IMR-90 (cell line): Measurements from ENCODE around the gene INPPL1. TPM values are rescaled to one million over a fixed set of nuclear protein-coding genes. Genes with fewer than 3 reads are reported as not detected.

Experiments used
- ATAC-seq: fragments of 200-7000 bp; cut with Tn5 transposase; 2 replicates; pipeline ENCODE4 v1.9.1; 2020; ENCODE audit warnings: low read depth, mild to moderate bottlenecking, moderate library complexity
- BruUV-seq: library from RNA; stranded (reverse); fragments of 400-500 nt; replicated peaks from 2 replicates; lab custom pipeline; 2021; lab: Mats Ljungman, UMichigan
- CTCF ChIA-PET: fragments of 300-600 bp; formaldehyde crosslinking; extraction: SDS; loops from one replicate; lab custom pipeline; 2021; ENCODE audit warnings: antibody characterized with exemption; lab: Yijun Ruan, JAX
- POLR2A ChIA-PET: fragments of 300-600 bp; sonication (Branson Sonifier 250); formaldehyde crosslinking; loops from one replicate; lab custom pipeline; 2022; ENCODE audit warnings: antibody characterized with exemption; ENCODE audit not compliant: unreplicated experiment; lab: Charles Lee
- DNase-seq: peaks from one replicate; pipeline ENCODE4 v3.0.0; 2013
- H2AFZ ChIP-seq: replicated peaks from 2 replicates; pipeline ENCODE3; 2013; ENCODE audit warnings: low read length, mild to moderate bottlenecking; ENCODE audit not compliant: poor library complexity
- H2AK5ac ChIP-seq: 2 replicates; pipeline ENCODE4 v1.6.1; 2013; ENCODE audit warnings: low read depth, low read length, inconsistent platforms
- H2AK9ac ChIP-seq: replicated peaks from 2 replicates; pipeline ENCODE3; 2013; ENCODE audit warnings: mild to moderate bottlenecking, low read depth, low read length, moderate library complexity; ENCODE audit not compliant: poor library complexity
- H2BK120ac ChIP-seq: 2 replicates; pipeline ENCODE4 v1.6.1; 2013; ENCODE audit warnings: low read depth, low read length, inconsistent platforms
- H2BK15ac ChIP-seq: 3 replicates; pipeline ENCODE4 v1.6.1; 2013; ENCODE audit warnings: low read depth, low read length, inconsistent platforms
- H2BK20ac ChIP-seq: 2 replicates; pipeline ENCODE4 v1.6.1; 2013; ENCODE audit warnings: low read depth, mild to moderate bottlenecking, inconsistent platforms, low read length, moderate library complexity
- H2BK5ac ChIP-seq: 2 replicates; pipeline ENCODE4 v1.6.1; 2013; ENCODE audit warnings: mild to moderate bottlenecking, low read depth, low read length, inconsistent platforms; ENCODE audit not compliant: poor library complexity, severe bottlenecking
- H3K14ac ChIP-seq: replicated peaks from 2 replicates; pipeline ENCODE4 v1.6.1; 2013; ENCODE audit warnings: low read depth, low read length, inconsistent platforms
- H3K18ac ChIP-seq: 2 replicates; pipeline ENCODE4 v1.6.1; 2013; ENCODE audit warnings: low read depth, low read length, control low read depth
- H3K23ac ChIP-seq: 2 replicates; pipeline ENCODE4 v1.6.1; 2013; ENCODE audit warnings: low read depth, low read length, inconsistent platforms
- H3K27ac ChIP-seq: 2 replicates; pipeline ENCODE4 v1.5.1; 2013; ENCODE audit warnings: mild to moderate bottlenecking, control low read depth, low read length; ENCODE audit not compliant: insufficient read depth
- H3K27me3 ChIP-seq: 2 replicates; pipeline ENCODE4 v1.6.1; 2013; ENCODE audit warnings: low read length; ENCODE audit not compliant: control insufficient read depth, insufficient read depth
- H3K36me3 ChIP-seq: 2 replicates; pipeline ENCODE4 v1.6.1; 2013; ENCODE audit warnings: low read length, mixed read lengths; ENCODE audit not compliant: control insufficient read depth, insufficient read depth
- H3K4ac ChIP-seq: 2 replicates; pipeline ENCODE4 v1.6.1; 2013; ENCODE audit warnings: low read depth, low read length, inconsistent platforms
- H3K4me1 ChIP-seq: 2 replicates; pipeline ENCODE4 v1.6.1; 2013; ENCODE audit warnings: low read length, mixed read lengths; ENCODE audit not compliant: control insufficient read depth, insufficient read depth
- H3K4me2 ChIP-seq: 2 replicates; pipeline ENCODE4 v1.6.1; 2013; ENCODE audit warnings: low read depth, mild to moderate bottlenecking, control low read depth, low read length, moderate library complexity
- H3K4me3 ChIP-seq: 2 replicates; pipeline ENCODE4 v1.5.1; 2013; ENCODE audit warnings: low read depth, mild to moderate bottlenecking, control low read depth, low read length, moderate library complexity; ENCODE audit not compliant: insufficient read depth
- H3K56ac ChIP-seq: 2 replicates; pipeline ENCODE4 v1.6.1; 2013; ENCODE audit warnings: low read length, inconsistent platforms; ENCODE audit not compliant: insufficient read depth; ENCODE audit errors: extremely low read depth
- H3K79me1 ChIP-seq, 2 experiments: 2 replicates each; pipeline ENCODE4 v1.6.1; 2013; ENCODE audit warnings: low read length in 2 of 2, inconsistent platforms in 1 of 2, low read depth in 1 of 2
- H3K9ac ChIP-seq: 2 replicates; pipeline ENCODE4 v1.6.1; 2013; ENCODE audit warnings: low read depth, low read length, control low read depth
- H3K9me1 ChIP-seq: 2 replicates; pipeline ENCODE4 v1.6.1; 2013; ENCODE audit warnings: low read length, inconsistent platforms; ENCODE audit not compliant: insufficient read depth
- H3K9me3 ChIP-seq: 2 replicates; pipeline ENCODE4 v1.6.1; 2013; ENCODE audit warnings: low read length; ENCODE audit not compliant: control insufficient read depth, insufficient read depth
- H4K20me1 ChIP-seq: 2 replicates; pipeline ENCODE4 v1.6.1; 2013; ENCODE audit warnings: low read length, inconsistent platforms; ENCODE audit not compliant: insufficient read depth
- H4K5ac ChIP-seq: 2 replicates; pipeline ENCODE4 v1.6.1; 2013; ENCODE audit warnings: mild to moderate bottlenecking, low read depth, low read length, control low read depth
- H4K8ac ChIP-seq, 2 experiments: 2 replicates each; pipeline ENCODE4 v1.6.1; 2013; ENCODE audit warnings: low read depth in 2 of 2, low read length in 2 of 2, control low read depth in 1 of 2, inconsistent platforms in 1 of 2
- H4K91ac ChIP-seq: 2 replicates; pipeline ENCODE4 v1.6.1; 2013; ENCODE audit warnings: low read depth, low read length, inconsistent platforms; ENCODE audit not compliant: insufficient read depth
- CEBPB ChIP-seq: IDR thresholded peaks from 2 replicates; pipeline ENCODE4 v1.6.1; 2012; ENCODE audit warnings: low read depth, low read length, improper control_type of control experiment
- CHD1 ChIP-seq: IDR thresholded peaks from 2 replicates; pipeline ENCODE4 v1.6.1; 2012; ENCODE audit warnings: low read depth, low read length, improper control_type of control experiment
- CTCF ChIP-seq: conservative IDR thresholded peaks from 2 replicates; pipeline ENCODE4 v1.5.1; 2012; ENCODE audit warnings: mild to moderate bottlenecking, low read depth, low read length, improper control_type of control experiment
- ELK1 ChIP-seq: fragments of 150-350 bp; IDR thresholded peaks from 2 replicates; pipeline ENCODE4 v1.6.1; 2016; ENCODE audit warnings: low read depth, mild to moderate bottlenecking, low read length, moderate library complexity, borderline replicate concordance
- FOS ChIP-seq: fragments of 150-350 bp; IDR thresholded peaks from 2 replicates; pipeline ENCODE4 v1.6.1; 2016; ENCODE audit warnings: low read depth, low read length
- MAZ ChIP-seq: IDR thresholded peaks from 2 replicates; pipeline ENCODE4 v1.6.1; 2012; ENCODE audit warnings: low read depth, mild to moderate bottlenecking, low read length, improper control_type of control experiment, moderate library complexity, borderline replicate concordance
- MXI1 ChIP-seq: IDR thresholded peaks from 2 replicates; pipeline ENCODE4 v1.6.1; 2012; ENCODE audit warnings: low read depth, mild to moderate bottlenecking, low read length, moderate library complexity, borderline replicate concordance
- POLR2A ChIP-seq: IDR thresholded peaks from 2 replicates; pipeline ENCODE4 v1.6.1; 2012; ENCODE audit warnings: mild to moderate bottlenecking, low read depth, low read length
- RAD21 ChIP-seq: IDR thresholded peaks from 2 replicates; pipeline ENCODE4 v1.6.1; 2012; ENCODE audit warnings: low read length, improper control_type of control experiment
- RCOR1 ChIP-seq: IDR thresholded peaks from 2 replicates; pipeline ENCODE4 v1.6.1; 2012; ENCODE audit warnings: mild to moderate bottlenecking, low read length, improper control_type of control experiment; ENCODE audit not compliant: insufficient replicate concordance
- RFX5 ChIP-seq: IDR thresholded peaks from 2 replicates; pipeline ENCODE4 v1.8.0; 2012; ENCODE audit warnings: low read depth, mild to moderate bottlenecking, low read length, moderate library complexity
- SMC3 ChIP-seq: fragments of 150-350 bp; IDR thresholded peaks from 2 replicates; pipeline ENCODE4 v1.6.1; 2016; ENCODE audit warnings: low read depth, mild to moderate bottlenecking, antibody characterized with exemption, low read length, moderate library complexity
- WGBS, 2 experiments: methylation state at CpG; one replicate each; pipeline versions ENCODE4 v1.1.5 to v1.1.7; 2013; ENCODE audit warnings: missing lambda C conversion rate in 2 of 2; ENCODE audit not compliant: insufficient read length in 1 of 2; ENCODE audit errors: extremely low coverage in 2 of 2; 5-methylcytosine and 5-hydroxymethylcytosine counted together
- dilution Hi-C: fragments of 300-500 bp; cut with HindIII; formaldehyde crosslinking; loops from one replicate; pipeline ENCODE4 v1.14.3; 2018; ENCODE audit warnings: low sequenced_read_pairs; ENCODE audit not compliant: unreplicated experiment
- in situ Hi-C: fragments of 300-500 bp; cut with MboI; formaldehyde crosslinking; loops from 3 replicates; pipeline ENCODE4 v1.14.3; 2019; ENCODE audit warnings: low sequenced_read_pairs, inconsistent platforms, mixed read lengths
- intact Hi-C: fragments of 100-400 bp; cut with micrococcal nuclease; formaldehyde crosslinking; loops from 2 replicates; pipeline ENCODE4 v1.10.0; 2022
- polyA plus RNA-seq, 3 experiments: library from polyadenylated mRNA; depleted of rRNA; stranded (reverse); fragments of >200 nt; gene quantifications; 2 replicates each; pipeline ENCODE4 v1.2.3, GENCODE V29; 2012; ENCODE audit warnings: low replicate concordance in 1 of 3
- total RNA-seq: library from RNA; depleted of rRNA; stranded (reverse); fragments of >200 nt; gene quantifications from 2 replicates; pipeline ENCODE4 v1.2.3, GENCODE V29; 2012

Gene INPPL1
- total and polyA plus RNA-seq, 2 of the 4 experiments (the other 2 are of a cell fraction), result 27.4 to 105 TPM

DNA sequence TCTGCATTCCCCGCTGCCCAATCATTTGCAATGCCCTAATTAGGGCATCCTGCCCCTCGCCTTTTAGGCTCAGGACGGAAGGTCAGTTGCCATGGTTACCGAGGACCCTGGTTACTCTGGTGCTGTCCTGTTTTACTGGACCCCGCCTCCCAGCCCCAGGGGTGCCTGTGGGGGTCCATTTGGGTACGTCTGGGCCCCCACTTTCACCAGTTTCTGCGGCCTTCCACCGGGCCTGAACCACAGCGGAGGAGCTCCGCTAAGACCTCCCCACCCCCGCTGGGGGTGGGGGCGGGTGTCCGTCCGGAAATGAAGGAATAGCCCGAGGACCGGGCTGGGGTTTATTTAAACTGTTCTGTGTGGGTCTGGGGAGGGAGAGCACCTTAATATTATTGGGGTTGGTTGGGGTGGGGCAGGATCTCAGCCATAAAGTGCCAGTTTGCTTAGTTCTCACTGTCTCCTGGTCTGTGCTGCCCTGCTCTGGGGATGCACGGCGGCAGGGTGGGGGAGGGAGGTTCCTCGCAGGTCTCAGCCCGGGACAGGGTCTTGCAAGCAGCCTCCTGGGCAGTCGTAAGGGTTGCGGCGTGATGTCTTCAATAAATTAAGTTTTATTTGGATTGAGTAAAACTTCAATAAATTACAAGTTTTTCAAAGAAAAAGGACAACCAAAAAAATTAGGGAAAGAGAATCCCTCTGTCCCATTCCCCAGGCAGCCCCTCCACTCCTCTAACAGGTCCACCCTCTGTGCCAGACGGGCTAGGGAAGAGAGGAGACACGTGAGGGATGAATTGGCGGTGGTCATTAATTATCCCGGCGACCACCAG, 14.1 kb downstream of the INPPL1 start:
- 94% methylated on average over 3 of the region's 28 CpGs; no CpG with 5 or more reads in 1 of the 2 experiments for WGBS, 2 experiments
- H2BK20ac ChIP-seq, result no peak overlapping the region
- H4K8ac ChIP-seq, result no peak overlapping the region
- ATAC-seq, result no peak
- ChIA-PET CTCF (interaction anchor here (0.6 kb wide), 2 partner anchors 40 to 94 kb away, joined by 3 to 4 read pairs; no protein-coding TSS in a partner anchor), POLR2A (no interaction called here)
- H3K79me1 ChIP-seq, result peaks cover 0 to 3% of the 10 kb centered on the region in 2 experiments; a peak in 1 of 4 replicates
- H3K4ac ChIP-seq, result no peak overlapping the region
- no peak for TF ChIP-seq CEBPB
- no peak for TF ChIP-seq CHD1
- TF ChIP-seq CTCF, result no peak
- no peak for TF ChIP-seq RFX5
- TF ChIP-seq RAD21, result no peak
- no peak for TF ChIP-seq FOS
- TF ChIP-seq ELK1, result no peak
- no peak for TF ChIP-seq MXI1
- no peak for TF ChIP-seq SMC3
- no peak for TF ChIP-seq POLR2A
- TF ChIP-seq MAZ, result no peak
- TF ChIP-seq RCOR1, result no peak
- H2AFZ ChIP-seq, result peak overlapping the region; percentile 67
- H3K14ac ChIP-seq, result no peak overlapping the region
- no peak overlapping the region for H3K56ac ChIP-seq
- H3K4me1 ChIP-seq, result peaks cover 2% of the 10 kb centered on the region; the same call in 1 of the 2 replicates
- peaks cover 35% of the 10 kb centered on the region for H3K27me3 ChIP-seq
- H3K27ac ChIP-seq, result no peak overlapping the region
- H3K23ac ChIP-seq, result 0 out of 2 replicates have a peak overlapping the region, but pooled peaks have one; percentile 42
- peaks cover 40% of the 10 kb centered on the region for H3K36me3 ChIP-seq
- H4K5ac ChIP-seq, result no peak overlapping the region
- peak overlapping the region; percentile 82 for H2AK9ac ChIP-seq
- peaks cover 42% of the 10 kb centered on the region for H4K20me1 ChIP-seq
- H2BK5ac ChIP-seq, result no peak overlapping the region
- no peaks in the 10 kb centered on the region for H3K9me1 ChIP-seq
- H3K9ac ChIP-seq, result no peak overlapping the region
- H3K4me2 ChIP-seq, result no peak overlapping the region
- no peak overlapping the region for H4K91ac ChIP-seq
- H3K4me3 ChIP-seq, result no peak overlapping the region
- no peak overlapping the region for H2BK15ac ChIP-seq
- intact Hi-C loops (loop anchor here (1.0 to 2.0 kb wide), 4 partner anchors 114 to 213 kb away; no protein-coding TSS in a partner anchor), in situ Hi-C loops (loop anchor here (5.0 kb wide), 1 partner anchor 211 kb away; no protein-coding TSS in a partner anchor), dilution Hi-C loops (no loop called here)
- DNase-seq, result no peak
- no peak overlapping the region for H2BK120ac ChIP-seq
- no peak overlapping the region for H3K18ac ChIP-seq
- TSS peak; percentile 89 for BruUV-seq
- peaks cover 2% of the 10 kb centered on the region; the same call in 1 of the 2 replicates for H3K9me3 ChIP-seq
- H2AK5ac ChIP-seq, result peak overlapping the region; percentile 52; the same call in 1 of the 2 replicates
